HEK293 (cell line): Measurements from ENCODE around the gene CSN2.

Experiments
- CTCF ChIA-PET: fragments of 350-600 bp; formaldehyde crosslinking; extraction: SDS; loops from one replicate; lab custom pipeline; 2021; ENCODE audit warnings: antibody characterized with exemption; lab: Yijun Ruan, JAX
- POLR2A ChIA-PET: fragments of 300-600 bp; formaldehyde crosslinking; extraction: SDS; loops from one replicate; lab custom pipeline; 2020; ENCODE audit warnings: antibody characterized with exemption, inconsistent platforms; lab: Yijun Ruan, JAX
- H3K27ac ChIP-seq: fragments of 200-500 bp; sonication (Bioruptor generic); 2 replicates; pipeline ENCODE4 v1.5.1; 2014; ENCODE audit warnings: low read depth, low read length, control low read depth, inconsistent platforms; ENCODE audit errors: extremely low read depth
- H3K36me3 ChIP-seq, 2 experiments: fragments of 200-500 bp in 1 of 2; sonication (Bioruptor generic) in 1 of 2; 1 replicate in 1 of 2; 2 replicates in 1 of 2; pipeline ENCODE4 v1.5.1; 2014 to 2017; ENCODE audit warnings: inconsistent platforms in 2 of 2, low read length in 2 of 2; ENCODE audit not compliant: control insufficient read depth in 2 of 2, insufficient read depth in 1 of 2
- H3K4me1 ChIP-seq: fragments of 200-500 bp; sonication (Bioruptor generic); 2 replicates; pipeline ENCODE4 v1.5.1; 2014; ENCODE audit warnings: mild to moderate bottlenecking, low read length, inconsistent platforms; ENCODE audit not compliant: control insufficient read depth, insufficient read depth
- H3K4me3 ChIP-seq: 2 replicates; pipeline ENCODE4 v1.5.1; 2011; ENCODE audit warnings: low read depth, mild to moderate bottlenecking, control low read depth, low read length, moderate library complexity
- H3K9me3 ChIP-seq: fragments of 200-500 bp; sonication (Bioruptor generic); 2 replicates; pipeline ENCODE4 v1.5.1; 2014; ENCODE audit warnings: low read depth, low read length, inconsistent platforms; ENCODE audit not compliant: control insufficient read depth, insufficient read depth
- FEZF1 ChIP-seq: fragments of 450-650 bp; formaldehyde crosslinking; IDR thresholded peaks from 2 replicates; pipeline ENCODE4 v1.5.1; 2016; ENCODE audit warnings: missing biosample characterization, missing genetic modification characterization
- GFI1B ChIP-seq: fragments of 450-650 bp; formaldehyde crosslinking; IDR thresholded peaks from 2 replicates; pipeline ENCODE4 v1.5.1; 2016; ENCODE audit warnings: missing biosample characterization, missing genetic modification characterization
- GLI2 ChIP-seq: fragments of 450-650 bp; formaldehyde crosslinking; IDR thresholded peaks from 2 replicates; pipeline ENCODE4; 2017; ENCODE audit warnings: missing biosample characterization, missing genetic modification characterization, low read depth, borderline replicate concordance
- KLF16 ChIP-seq: fragments of 450-650 bp; formaldehyde crosslinking; IDR thresholded peaks from 2 replicates; pipeline ENCODE4 v1.5.1; 2017; ENCODE audit warnings: missing biosample characterization, missing genetic modification characterization
- KLF9 ChIP-seq: fragments of 450-650 bp; formaldehyde crosslinking; IDR thresholded peaks from 2 replicates; pipeline ENCODE4 v1.5.1; 2016; ENCODE audit warnings: missing biosample characterization, missing genetic modification characterization, low read depth
- SCRT1 ChIP-seq: fragments of 450-650 bp; formaldehyde crosslinking; IDR thresholded peaks from 2 replicates; pipeline ENCODE4 v1.5.1; 2016; ENCODE audit warnings: missing biosample characterization, missing genetic modification characterization, borderline replicate concordance
- ZBTB20 ChIP-seq: fragments of 450-650 bp; formaldehyde crosslinking; IDR thresholded peaks from 2 replicates; pipeline ENCODE4 v1.5.1; 2016; ENCODE audit warnings: missing biosample characterization, missing genetic modification characterization
- ZFP41 ChIP-seq: fragments of 450-650 bp; formaldehyde crosslinking; IDR thresholded peaks from 2 replicates; pipeline ENCODE4 v1.5.1; 2016; ENCODE audit warnings: missing biosample characterization, missing genetic modification characterization, borderline replicate concordance
- ZIC2 ChIP-seq: fragments of 450-650 bp; formaldehyde crosslinking; IDR thresholded peaks from 2 replicates; pipeline ENCODE4 v1.5.1; 2016; ENCODE audit warnings: missing biosample characterization, missing genetic modification characterization
- ZNF132 ChIP-seq: fragments of 450-650 bp; formaldehyde crosslinking; IDR thresholded peaks from 2 replicates; pipeline ENCODE4 v1.5.1; 2017; ENCODE audit warnings: missing biosample characterization, missing genetic modification characterization, borderline replicate concordance
- ZNF138 ChIP-seq: fragments of 450-650 bp; formaldehyde crosslinking; IDR thresholded peaks from 2 replicates; pipeline ENCODE4 v1.5.1; 2016; ENCODE audit warnings: missing biosample characterization, missing genetic modification characterization, borderline replicate concordance
- ZNF146 ChIP-seq: fragments of 450-650 bp; formaldehyde crosslinking; IDR thresholded peaks from 2 replicates; pipeline ENCODE4 v1.5.1; 2016; ENCODE audit warnings: missing biosample characterization, missing genetic modification characterization
- ZNF211 ChIP-seq: fragments of 450-650 bp; formaldehyde crosslinking; IDR thresholded peaks from 2 replicates; pipeline ENCODE4 v1.5.1; 2016; ENCODE audit warnings: low read depth, missing biosample characterization, missing genetic modification characterization
- ZNF248 ChIP-seq: fragments of 450-650 bp; formaldehyde crosslinking; IDR thresholded peaks from 2 replicates; pipeline ENCODE4 v1.5.1; 2017; ENCODE audit warnings: missing biosample characterization, missing genetic modification characterization
- ZNF292 ChIP-seq: fragments of 450-650 bp; formaldehyde crosslinking; IDR thresholded peaks from 2 replicates; pipeline ENCODE4 v1.5.1; 2016; ENCODE audit warnings: low read depth, missing biosample characterization, missing genetic modification characterization, borderline replicate concordance
- ZNF341 ChIP-seq: fragments of 450-650 bp; formaldehyde crosslinking; IDR thresholded peaks from 2 replicates; pipeline ENCODE4; 2016; ENCODE audit warnings: low read depth, missing biosample characterization, missing genetic modification characterization
- ZNF366 ChIP-seq: fragments of 450-650 bp; formaldehyde crosslinking; conservative IDR thresholded peaks from 2 replicates; pipeline ENCODE4 v1.5.1; 2016; ENCODE audit warnings: missing biosample characterization, missing genetic modification characterization
- ZNF404 ChIP-seq: fragments of 450-650 bp; formaldehyde crosslinking; IDR thresholded peaks from 2 replicates; pipeline ENCODE4 v1.5.1; 2017; ENCODE audit warnings: missing biosample characterization, missing genetic modification characterization
- ZNF514 ChIP-seq: fragments of 450-650 bp; formaldehyde crosslinking; IDR thresholded peaks from 2 replicates; pipeline ENCODE4 v1.5.1; 2016; ENCODE audit warnings: missing biosample characterization, missing genetic modification characterization
- ZNF529 ChIP-seq: fragments of 450-650 bp; formaldehyde crosslinking; IDR thresholded peaks from 2 replicates; pipeline ENCODE4 v1.5.1; 2017; ENCODE audit warnings: missing genetic modification characterization, missing biosample characterization; ENCODE audit not compliant: insufficient replicate concordance
- ZNF544 ChIP-seq: fragments of 450-650 bp; formaldehyde crosslinking; IDR thresholded peaks from 2 replicates; pipeline ENCODE4 v1.5.0; 2017; ENCODE audit warnings: missing biosample characterization, missing genetic modification characterization
- ZNF548 ChIP-seq: fragments of 450-650 bp; formaldehyde crosslinking; IDR thresholded peaks from 2 replicates; pipeline ENCODE4 v1.5.1; 2016; ENCODE audit warnings: missing biosample characterization, missing genetic modification characterization
- ZNF549 ChIP-seq: fragments of 450-650 bp; IDR thresholded peaks from 2 replicates; pipeline ENCODE4 v1.5.1; 2018; ENCODE audit warnings: missing biosample characterization, missing genetic modification characterization, mild to moderate bottlenecking, inconsistent platforms, moderate library complexity
- ZNF560 ChIP-seq: fragments of 450-650 bp; formaldehyde crosslinking; IDR thresholded peaks from 2 replicates; pipeline ENCODE4 v1.5.1; 2017; ENCODE audit warnings: missing biosample characterization, missing genetic modification characterization, borderline replicate concordance
- ZNF624 ChIP-seq: fragments of 450-650 bp; formaldehyde crosslinking; IDR thresholded peaks from 2 replicates; pipeline ENCODE4 v1.5.1; 2017; ENCODE audit warnings: missing biosample characterization, missing genetic modification characterization
- ZNF629 ChIP-seq: fragments of 450-650 bp; formaldehyde crosslinking; IDR thresholded peaks from 2 replicates; pipeline ENCODE4 v1.5.1; 2017; ENCODE audit warnings: missing biosample characterization, missing genetic modification characterization
- ZNF664 ChIP-seq: fragments of 450-650 bp; formaldehyde crosslinking; IDR thresholded peaks from 2 replicates; pipeline ENCODE4 v1.5.1; 2016; ENCODE audit warnings: missing biosample characterization, missing genetic modification characterization
- ZNF768 ChIP-seq: fragments of 450-650 bp; formaldehyde crosslinking; IDR thresholded peaks from 2 replicates; pipeline ENCODE4 v1.5.1; 2018; ENCODE audit warnings: missing biosample characterization, mild to moderate bottlenecking, missing genetic modification characterization
- ZNF776 ChIP-seq: fragments of 450-650 bp; formaldehyde crosslinking; IDR thresholded peaks from 2 replicates; pipeline ENCODE4 v1.5.0; 2017; ENCODE audit warnings: missing biosample characterization, missing genetic modification characterization, borderline replicate concordance
- ZSCAN30 ChIP-seq: fragments of 450-650 bp; IDR thresholded peaks from 2 replicates; pipeline ENCODE4 v1.5.1; 2018; ENCODE audit warnings: missing biosample characterization, mild to moderate bottlenecking, missing genetic modification characterization, moderate library complexity
- TF ChIP-seq, protein P1 (sequence below): fragments of 450-650 bp; formaldehyde crosslinking; IDR thresholded peaks from 2 replicates; pipeline ENCODE4 v1.5.1; 2016; ENCODE audit warnings: missing biosample characterization, missing genetic modification characterization
- TF ChIP-seq, protein P2 (sequence below): fragments of 450-650 bp; formaldehyde crosslinking; IDR thresholded peaks from 2 replicates; pipeline ENCODE4; 2016; ENCODE audit warnings: missing biosample characterization, missing genetic modification characterization
- TF ChIP-seq, protein P3 (sequence below): fragments of 450-650 bp; formaldehyde crosslinking; IDR thresholded peaks from 2 replicates; pipeline ENCODE4 v1.5.1; 2016; ENCODE audit warnings: missing biosample characterization, missing genetic modification characterization, low read depth
- TF ChIP-seq, protein P4 (sequence below): fragments of 450-650 bp; formaldehyde crosslinking; conservative IDR thresholded peaks from 2 replicates; pipeline ENCODE4 v1.5.1; 2016; ENCODE audit warnings: low read depth, missing biosample characterization, missing genetic modification characterization

CSN2 gene

DNA sequence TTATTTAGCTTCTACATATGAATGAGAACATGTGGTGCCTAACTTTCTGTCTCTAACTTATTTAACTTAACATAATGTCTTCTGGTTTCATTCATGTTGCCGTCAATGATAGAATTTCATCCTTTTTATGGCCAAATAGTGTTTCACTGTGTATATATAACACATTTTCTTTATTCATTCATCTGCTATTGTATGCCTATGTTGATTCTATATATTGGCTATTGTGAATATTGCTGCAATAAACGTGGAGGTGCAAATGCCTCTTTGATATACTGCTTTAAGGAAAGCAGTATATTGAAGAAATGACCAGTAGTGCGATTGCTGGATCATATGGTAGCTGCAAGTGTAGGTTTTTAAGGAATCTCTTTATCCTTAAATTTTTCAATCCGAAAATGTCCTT lies 44.7 kb downstream of the CSN2 start (continued):
- TF ChIP-seq ZNF768 (tag by site-specific recombination) (no peak), ZBTB20 (no peak), ZNF529 (tag by site-specific recombination) (no peak), ZNF664 (tag by site-specific recombination) (no peak), ZNF404 (tag by site-specific recombination) (no peak)

DNA sequence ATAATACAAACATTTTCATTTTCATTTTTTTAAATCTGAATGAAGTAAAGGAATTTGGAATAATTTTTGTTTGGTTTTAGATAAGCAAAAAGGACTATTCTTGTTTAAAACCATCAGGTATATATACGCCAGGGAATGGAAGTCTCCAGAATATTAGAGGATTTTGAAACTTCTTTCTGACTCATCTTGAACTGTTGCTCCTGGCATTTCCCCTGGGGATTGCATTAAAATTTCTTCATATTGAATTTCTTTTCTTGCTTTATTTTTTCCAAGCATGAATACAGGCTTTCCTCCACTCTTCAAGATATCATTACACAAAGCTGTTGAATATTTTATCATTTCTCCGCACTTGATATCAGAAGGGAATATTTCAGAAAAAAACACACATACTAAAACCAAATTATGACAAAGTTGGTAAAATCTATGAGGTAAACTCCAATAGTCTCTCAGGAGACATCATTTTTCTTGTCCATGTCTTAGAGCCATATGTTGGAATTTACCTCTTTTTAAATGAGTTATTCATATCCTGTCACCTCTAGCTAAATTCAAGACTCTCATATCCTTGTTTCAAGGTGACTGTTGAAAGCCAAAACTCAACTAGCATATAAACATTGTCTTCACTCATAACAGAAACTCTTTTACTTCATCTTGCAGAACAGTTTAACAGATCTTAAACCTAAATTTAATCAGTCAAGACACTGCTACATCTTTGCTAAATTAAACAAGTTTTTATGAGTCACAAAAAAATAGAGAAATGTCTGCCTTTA lies 55.3 kb downstream of the CSN2 start:
- POLR2A ChIA-PET = no interaction called here

DNA sequence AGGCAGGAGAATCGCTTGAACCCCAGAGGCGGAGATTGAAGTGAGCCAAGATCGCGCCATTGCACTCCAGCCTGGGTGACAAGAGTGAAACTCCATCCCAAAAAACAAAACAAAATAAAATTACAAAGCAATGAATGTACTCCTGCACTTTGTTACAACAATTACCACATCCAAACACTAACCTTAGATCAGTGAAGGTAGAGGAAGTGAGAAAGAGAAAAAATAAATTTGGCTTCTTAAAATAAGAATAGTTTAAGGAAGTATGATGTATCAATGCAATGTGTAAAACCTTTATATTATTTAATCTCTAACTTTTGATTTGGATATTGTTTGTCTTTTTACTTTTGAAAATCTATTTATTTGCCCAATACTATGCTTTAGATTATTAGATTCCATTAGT lies 56.3 kb downstream of the CSN2 start:
- Histone ChIP-seq H3K27ac (no peak overlapping the region), H3K4me1 (no peaks in the 10 kb centered on the region), H3K9me3 (no peaks in the 10 kb centered on the region), H3K36me3 (no peaks in the 10 kb centered on the region), H3K4me3 (no peak overlapping the region)
- ChIA-PET POLR2A (no interaction called here), CTCF (no interaction called here)
- TF ChIP-seq ZNF548 (tag by site-specific recombination) (no peak), ZNF544 (tag by site-specific recombination) (no peak), ZNF248 (no peak), ZNF211 (tag by site-specific recombination) (no peak), ZNF341 (no peak), ZNF776 (tag by site-specific recombination) (no peak), SCRT1 (no peak), ZIC2 (no peak), ZNF292 (tag by site-specific recombination) (no peak), KLF9 (tag by site-specific recombination) (no peak), ZNF366 (tag by site-specific recombination) (no peak), ZNF404 (tag by site-specific recombination) (no peak)
- TF ChIP-seq, protein P1, sequence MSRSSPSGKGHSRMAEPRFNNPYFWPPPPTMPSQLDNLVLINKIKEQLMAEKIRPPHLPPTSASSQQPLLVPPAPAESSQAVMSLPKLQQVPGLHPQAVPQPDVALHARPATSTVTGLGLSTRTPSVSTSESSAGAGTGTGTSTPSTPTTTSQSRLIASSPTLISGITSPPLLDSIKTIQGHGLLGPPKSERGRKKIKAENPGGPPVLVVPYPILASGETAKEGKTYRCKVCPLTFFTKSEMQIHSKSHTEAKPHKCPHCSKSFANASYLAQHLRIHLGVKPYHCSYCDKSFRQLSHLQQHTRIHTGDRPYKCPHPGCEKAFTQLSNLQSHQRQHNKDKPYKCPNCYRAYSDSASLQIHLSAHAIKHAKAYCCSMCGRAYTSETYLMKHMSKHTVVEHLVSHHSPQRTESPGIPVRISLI = no peak
- TF ChIP-seq, protein P2, sequence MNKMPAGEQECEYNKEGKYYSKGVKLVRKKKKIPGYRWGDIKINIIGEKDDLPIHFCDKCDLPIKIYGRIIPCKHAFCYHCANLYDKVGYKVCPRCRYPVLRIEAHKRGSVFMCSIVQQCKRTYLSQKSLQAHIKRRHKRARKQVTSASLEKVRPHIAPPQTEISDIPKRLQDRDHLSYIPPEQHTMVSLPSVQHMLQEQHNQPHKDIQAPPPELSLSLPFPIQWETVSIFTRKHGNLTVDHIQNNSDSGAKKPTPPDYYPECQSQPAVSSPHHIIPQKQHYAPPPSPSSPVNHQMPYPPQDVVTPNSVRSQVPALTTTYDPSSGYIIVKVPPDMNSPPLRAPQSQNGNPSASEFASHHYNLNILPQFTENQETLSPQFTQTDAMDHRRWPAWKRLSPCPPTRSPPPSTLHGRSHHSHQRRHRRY (tag by site-specific recombination) = no peak

More for the DNA sequence above, 55.3 kb downstream of the CSN2 start:
- Histone ChIP-seq H3K27ac (no peak overlapping the region), H3K4me1 (no peaks in the 10 kb centered on the region), H3K4me3 (no peak overlapping the region), H3K9me3 (no peaks in the 10 kb centered on the region), H3K36me3 (no peaks in the 10 kb centered on the region)
- no peak for TF ChIP-seq ZNF629 (tag by site-specific recombination)
- TF ChIP-seq ZNF624 = no peak
- no peak for TF ChIP-seq ZSCAN30 (tag by site-specific recombination)
- no peak for TF ChIP-seq ZIC2
- no peak for TF ChIP-seq ZNF549 (tag by site-specific recombination)
- TF ChIP-seq ZNF132 = no peak
- TF ChIP-seq, protein P3, sequence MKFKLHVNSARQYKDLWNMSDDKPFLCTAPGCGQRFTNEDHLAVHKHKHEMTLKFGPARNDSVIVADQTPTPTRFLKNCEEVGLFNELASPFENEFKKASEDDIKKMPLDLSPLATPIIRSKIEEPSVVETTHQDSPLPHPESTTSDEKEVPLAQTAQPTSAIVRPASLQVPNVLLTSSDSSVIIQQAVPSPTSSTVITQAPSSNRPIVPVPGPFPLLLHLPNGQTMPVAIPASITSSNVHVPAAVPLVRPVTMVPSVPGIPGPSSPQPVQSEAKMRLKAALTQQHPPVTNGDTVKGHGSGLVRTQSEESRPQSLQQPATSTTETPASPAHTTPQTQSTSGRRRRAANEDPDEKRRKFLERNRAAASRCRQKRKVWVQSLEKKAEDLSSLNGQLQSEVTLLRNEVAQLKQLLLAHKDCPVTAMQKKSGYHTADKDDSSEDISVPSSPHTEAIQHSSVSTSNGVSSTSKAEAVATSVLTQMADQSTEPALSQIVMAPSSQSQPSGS (tag by site-specific recombination) = no peak
- no peak for TF ChIP-seq ZNF514 (tag by site-specific recombination)
- no peak for TF ChIP-seq ZFP41 (tag by site-specific recombination)
- no peak for TF ChIP-seq GLI2 (tag by site-specific recombination)
- no peak for TF ChIP-seq FEZF1 (tag by site-specific recombination)
- no peak for TF ChIP-seq ZNF146
- no peak for TF ChIP-seq KLF16
- TF ChIP-seq ZNF366 (tag by site-specific recombination) = no peak
- TF ChIP-seq ZNF138 (tag by site-specific recombination) = no peak
- TF ChIP-seq GFI1B (tag by site-specific recombination) = no peak
- TF ChIP-seq, protein P4, sequence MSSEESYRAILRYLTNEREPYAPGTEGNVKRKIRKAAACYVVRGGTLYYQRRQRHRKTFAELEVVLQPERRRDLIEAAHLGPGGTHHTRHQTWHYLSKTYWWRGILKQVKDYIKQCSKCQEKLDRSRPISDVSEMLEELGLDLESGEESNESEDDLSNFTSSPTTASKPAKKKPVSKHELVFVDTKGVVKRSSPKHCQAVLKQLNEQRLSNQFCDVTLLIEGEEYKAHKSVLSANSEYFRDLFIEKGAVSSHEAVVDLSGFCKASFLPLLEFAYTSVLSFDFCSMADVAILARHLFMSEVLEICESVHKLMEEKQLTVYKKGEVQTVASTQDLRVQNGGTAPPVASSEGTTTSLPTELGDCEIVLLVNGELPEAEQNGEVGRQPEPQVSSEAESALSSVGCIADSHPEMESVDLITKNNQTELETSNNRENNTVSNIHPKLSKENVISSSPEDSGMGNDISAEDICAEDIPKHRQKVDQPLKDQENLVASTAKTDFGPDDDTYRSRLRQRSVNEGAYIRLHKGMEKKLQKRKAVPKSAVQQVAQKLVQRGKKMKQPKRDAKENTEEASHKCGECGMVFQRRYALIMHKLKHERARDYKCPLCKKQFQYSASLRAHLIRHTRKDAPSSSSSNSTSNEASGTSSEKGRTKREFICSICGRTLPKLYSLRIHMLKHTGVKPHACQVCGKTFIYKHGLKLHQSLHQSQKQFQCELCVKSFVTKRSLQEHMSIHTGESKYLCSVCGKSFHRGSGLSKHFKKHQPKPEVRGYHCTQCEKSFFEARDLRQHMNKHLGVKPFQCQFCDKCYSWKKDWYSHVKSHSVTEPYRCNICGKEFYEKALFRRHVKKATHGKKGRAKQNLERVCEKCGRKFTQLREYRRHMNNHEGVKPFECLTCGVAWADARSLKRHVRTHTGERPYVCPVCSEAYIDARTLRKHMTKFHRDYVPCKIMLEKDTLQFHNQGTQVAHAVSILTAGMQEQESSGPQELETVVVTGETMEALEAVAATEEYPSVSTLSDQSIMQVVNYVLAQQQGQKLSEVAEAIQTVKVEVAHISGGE (tag by site-specific recombination) = no peak
- TF ChIP-seq ZNF560 (tag by site-specific recombination) = no peak
- CTCF ChIA-PET = no interaction called here
